IPS-20b (cell line): ENCODE measurements around the gene ARRDC5.
"Not testable (repeated sequence)": the region's sequence is repeated elsewhere in the genome, so short reads cannot be mapped to it uniquely, and the experiment has no call there.

Experiments
- H3K27ac ChIP-seq: one replicate; pipeline ENCODE4 v1.5.1; 2013; ENCODE audit warnings: low read length
- H3K27me3 ChIP-seq: 2 replicates; pipeline ENCODE4 v1.6.1; 2013; ENCODE audit warnings: mild to moderate bottlenecking, low read length, inconsistent platforms; ENCODE audit not compliant: insufficient read depth
- H3K36me3 ChIP-seq: 2 replicates; pipeline ENCODE4 v1.6.1; 2013; ENCODE audit warnings: low read depth, mild to moderate bottlenecking, inconsistent platforms, low read length, moderate library complexity; ENCODE audit not compliant: insufficient read depth
- H3K4me1 ChIP-seq: 2 replicates; pipeline ENCODE4 v1.6.1; 2013; ENCODE audit warnings: mild to moderate bottlenecking, control low read depth, inconsistent platforms, low read length, moderate library complexity; ENCODE audit not compliant: insufficient read depth
- H3K4me3 ChIP-seq: 2 replicates; pipeline ENCODE4 v1.5.1; 2013; ENCODE audit warnings: mild to moderate bottlenecking, low read length, inconsistent platforms
- H3K9ac ChIP-seq: 2 replicates; pipeline ENCODE4 v1.6.1; 2013; ENCODE audit warnings: low read depth, mild to moderate bottlenecking, inconsistent platforms, low read length, moderate library complexity
- H3K9me3 ChIP-seq: 2 replicates; pipeline ENCODE4 v1.6.1; 2013; ENCODE audit warnings: mild to moderate bottlenecking, low read depth, low read length, inconsistent platforms; ENCODE audit not compliant: insufficient read depth

The ARRDC5 gene

DNA sequence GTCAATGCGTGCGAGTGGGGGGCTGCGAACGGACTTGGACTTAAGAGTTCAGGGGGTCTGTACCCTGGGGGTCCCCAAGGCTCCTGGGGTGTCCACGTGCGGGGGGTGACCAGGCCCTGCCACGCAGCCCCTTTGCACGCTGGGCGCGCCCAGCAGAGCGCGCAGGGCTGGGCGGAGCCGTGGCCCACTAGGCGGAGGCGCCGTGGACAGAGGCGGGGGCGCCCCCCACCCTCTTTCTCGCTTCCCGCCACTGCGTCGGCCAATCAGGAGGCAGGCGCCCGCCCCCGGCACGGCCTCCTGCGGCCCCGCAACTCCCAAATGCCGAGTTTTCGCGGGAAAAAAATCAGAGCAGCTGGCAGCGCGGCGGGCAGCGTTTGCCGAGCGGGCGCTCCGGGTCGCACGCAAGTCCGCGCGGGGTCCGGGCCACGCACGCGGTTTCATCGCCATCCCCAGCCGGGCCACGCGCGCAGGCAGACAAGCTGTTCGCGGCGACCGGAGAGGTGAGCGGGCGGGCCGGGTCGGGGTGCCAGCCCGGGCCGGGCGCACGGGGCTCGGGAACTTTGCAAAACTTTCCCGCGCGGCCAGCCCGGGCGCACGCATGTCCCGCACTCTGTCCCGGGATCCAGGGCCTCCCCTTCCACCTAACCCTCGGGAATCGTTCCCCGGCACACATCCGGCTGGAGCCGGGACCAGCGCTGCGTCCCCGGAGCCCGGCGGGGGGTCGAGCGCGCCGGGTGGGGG lies 6.6 kb upstream of the ARRDC5 start, which contains the start of gene UHRF1:
TSS of gene UHRF1 (plus strand) at position 346 of the 741 bp plus-strand sequence. CDS start 1,385 bp downstream, outside the sequence.
- H3K27me3 ChIP-seq: peaks cover 12% of the 10 kb centered on the region; the same call in 1 of the 2 replicates
- peaks cover 39% of the 10 kb centered on the region for H3K36me3 ChIP-seq
- peak within 1 kb of the TSS; percentile 93 for H3K4me3 ChIP-seq
- H3K27ac ChIP-seq: no peak within 1 kb of the TSS
- peak within 1 kb of the TSS; percentile 77 for H3K9ac ChIP-seq
- H3K9me3 ChIP-seq: no peaks in the 10 kb centered on the region
- peaks cover 16% of the 10 kb centered on the region for H3K4me1 ChIP-seq

DNA sequence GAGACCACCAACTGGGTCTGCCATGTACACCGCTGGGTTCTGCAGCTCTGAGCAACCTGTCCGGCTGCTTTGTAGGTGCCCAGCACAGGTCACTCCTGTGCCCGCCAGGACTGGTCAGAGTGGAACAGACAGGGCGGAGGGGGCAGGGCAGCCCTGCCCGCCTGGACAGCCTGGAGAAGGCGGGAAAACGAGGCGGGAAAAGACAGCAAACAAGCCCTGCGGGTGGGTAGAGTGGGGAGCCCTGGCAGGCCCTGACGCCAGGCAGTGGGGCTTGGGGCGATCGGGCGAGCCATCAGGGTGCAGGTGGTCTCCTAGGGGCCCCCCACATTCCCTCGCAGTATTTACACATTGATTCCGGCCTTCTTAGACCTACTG lies 6.1 kb upstream of the ARRDC5 start:
- H3K4me3 ChIP-seq: no peak overlapping the region; the same call in 1 of the 2 replicates
- no peak overlapping the region for H3K27ac ChIP-seq
- H3K4me1 ChIP-seq: peaks cover 16% of the 10 kb centered on the region
- H3K27me3 ChIP-seq: peaks cover 12% of the 10 kb centered on the region; the same call in 1 of the 2 replicates
- H3K9me3 ChIP-seq: no peaks in the 10 kb centered on the region
- peaks cover 34% of the 10 kb centered on the region for H3K36me3 ChIP-seq
- H3K9ac ChIP-seq: peak overlapping the region; percentile 77; the same call in 1 of the 2 replicates

DNA sequence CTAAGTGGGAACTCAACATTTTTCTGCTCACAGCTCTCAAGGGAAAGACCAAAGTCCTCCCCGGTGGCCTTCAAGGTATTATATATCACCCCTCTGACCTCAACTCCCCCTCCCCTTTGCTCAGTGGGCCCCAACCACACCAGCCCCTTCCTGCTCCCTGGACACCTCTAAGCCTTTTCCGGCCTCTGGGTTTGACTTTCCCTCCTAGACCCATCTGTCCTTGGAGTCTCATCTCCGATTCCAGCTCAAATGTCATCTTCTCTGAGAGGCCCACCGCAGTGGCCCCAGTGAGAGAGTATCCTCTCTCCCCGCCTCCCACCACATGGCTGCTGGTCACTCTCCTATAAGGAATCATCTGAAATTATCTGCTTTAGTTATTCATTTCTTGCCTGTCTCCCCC lies 5.7 kb upstream of the ARRDC5 start:
- Histone ChIP-seq H3K4me1 (peaks cover 16% of the 10 kb centered on the region), H3K27ac (no peak overlapping the region), H3K9ac (no peak overlapping the region), H3K27me3 (peaks cover 12% of the 10 kb centered on the region; the same call in 1 of the 2 replicates), H3K9me3 (no peaks in the 10 kb centered on the region), H3K36me3 (peaks cover 29% of the 10 kb centered on the region), H3K4me3 (no peak overlapping the region)

DNA sequence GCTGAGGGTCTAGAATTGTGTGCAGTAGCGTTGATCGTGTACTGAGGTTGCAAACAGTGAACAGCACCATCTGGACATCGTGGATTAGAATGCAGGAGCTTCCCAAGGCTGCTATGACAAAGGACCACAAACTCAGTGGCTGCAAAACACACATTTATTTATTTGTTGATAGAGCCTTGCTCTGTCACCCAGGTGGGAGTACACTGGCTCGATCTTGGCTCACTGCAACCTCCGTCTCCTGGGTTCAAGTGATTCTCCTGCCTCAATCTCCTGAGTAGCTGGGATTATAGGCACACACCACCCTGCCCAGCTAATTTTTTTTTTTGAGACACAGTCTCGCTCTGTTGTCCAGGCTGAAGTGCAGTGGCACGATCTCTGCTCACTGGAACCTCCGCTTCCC lies 4.3 kb upstream of the ARRDC5 start:
- Histone ChIP-seq H3K27ac (no peak overlapping the region), H3K9ac (no peak overlapping the region), H3K4me3 (no peak overlapping the region), H3K9me3 (no peaks in the 10 kb centered on the region), H3K27me3 (peaks cover 12% of the 10 kb centered on the region; the same call in 1 of the 2 replicates), H3K36me3 (peaks cover 15% of the 10 kb centered on the region; the same call in 1 of the 2 replicates), H3K4me1 (peaks cover 16% of the 10 kb centered on the region)

DNA sequence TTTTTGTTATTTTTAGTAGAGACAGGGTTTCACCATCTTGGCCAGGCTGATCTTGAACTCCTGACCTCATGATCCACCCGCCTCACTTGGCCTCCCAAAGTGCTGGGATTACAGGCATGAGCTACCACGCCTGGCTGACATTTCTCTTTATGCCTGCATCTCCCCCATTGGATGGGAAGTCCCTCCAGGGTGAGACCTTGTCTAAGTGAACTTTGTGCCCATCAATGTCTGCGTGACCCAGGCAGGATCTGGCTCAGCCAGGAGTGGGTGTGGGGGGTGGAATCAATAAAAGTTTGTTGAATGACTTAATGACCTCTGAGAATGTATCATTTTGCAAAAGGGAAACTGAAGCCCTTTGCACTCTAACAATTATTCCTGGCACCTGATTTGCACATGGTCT lies 1.8 kb upstream of the ARRDC5 start:
- Histone ChIP-seq H3K4me3 (no peak overlapping the region), H3K27me3 (peaks cover 12% of the 10 kb centered on the region; the same call in 1 of the 2 replicates)

DNA sequence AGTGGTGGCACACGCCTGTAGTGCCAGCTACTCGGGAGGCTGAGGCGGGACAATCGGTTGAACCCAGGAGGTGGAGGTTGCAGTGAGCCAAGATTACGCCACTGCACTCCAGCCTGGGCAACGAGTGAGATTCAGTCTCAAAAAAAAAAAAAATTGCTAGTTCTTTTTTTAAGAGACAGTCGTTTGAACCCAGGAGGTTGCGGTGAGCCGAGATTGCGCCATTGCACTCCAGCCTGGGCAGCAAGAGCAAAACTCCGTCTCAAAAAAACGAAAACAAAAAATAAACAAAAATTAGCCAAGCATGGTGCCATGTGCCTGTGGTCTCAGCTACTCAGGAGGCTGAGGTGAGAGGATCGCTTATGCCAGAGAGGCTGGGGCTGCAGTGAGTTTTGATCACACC lies 1.8 kb downstream of the ARRDC5 start:
- H3K4me1 ChIP-seq, H3K36me3 ChIP-seq, H3K4me3 ChIP-seq, H3K9me3 ChIP-seq, H3K9ac ChIP-seq, H3K27ac ChIP-seq: not testable (repeated sequence)
- peaks cover 13% of the 10 kb centered on the region for H3K27me3 ChIP-seq

More for the DNA sequence above, 1.8 kb upstream of the ARRDC5 start:
- peaks cover 6% of the 10 kb centered on the region for H3K4me1 ChIP-seq
- no peaks in the 10 kb centered on the region for H3K9me3 ChIP-seq
- H3K36me3 ChIP-seq: no peaks in the 10 kb centered on the region
- H3K9ac ChIP-seq: no peak overlapping the region
- no peak overlapping the region for H3K27ac ChIP-seq

DNA sequence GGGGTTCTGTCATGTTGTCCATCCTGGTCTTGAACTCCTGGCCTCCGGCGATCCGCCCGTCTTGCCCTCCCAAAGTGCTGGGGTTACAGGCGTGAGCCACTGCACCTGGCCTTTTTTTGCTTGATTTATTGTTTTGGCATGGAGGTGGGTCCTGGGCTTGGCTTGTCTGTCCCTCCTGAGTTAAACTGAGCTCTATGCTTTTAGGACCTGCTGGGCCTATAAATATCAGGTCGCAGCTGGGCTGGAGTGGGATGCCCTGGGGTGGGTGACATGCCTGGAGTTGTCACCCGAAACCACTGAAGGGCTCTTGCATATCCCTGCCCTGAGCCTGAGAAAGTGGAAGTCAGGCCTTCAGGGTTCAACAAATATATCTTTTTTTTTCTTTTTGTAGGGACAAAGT lies 5.5 kb downstream of the ARRDC5 start:
- no peak overlapping the region for H3K4me3 ChIP-seq

DNA sequence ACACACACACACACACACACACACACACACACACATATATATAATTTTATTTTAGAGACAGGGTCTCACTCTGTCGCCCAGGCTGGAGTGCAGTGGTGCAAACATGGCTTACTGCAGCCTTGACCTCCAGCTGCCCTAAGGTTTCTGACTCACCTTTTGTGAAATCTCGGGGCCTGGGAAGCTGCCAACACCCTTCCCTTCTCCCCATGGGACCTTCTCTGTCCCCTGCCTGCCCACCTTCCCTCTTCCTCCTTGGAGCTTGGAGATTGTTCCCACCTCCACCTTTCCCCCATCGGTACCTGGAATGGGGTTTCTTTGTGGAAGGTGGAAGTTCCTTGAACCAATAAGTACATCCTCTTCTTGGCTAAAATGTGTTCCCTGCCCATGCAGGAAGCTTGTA lies 6.3 kb downstream of the ARRDC5 start:
- Histone ChIP-seq H3K27ac (no peak overlapping the region), H3K9ac (no peak overlapping the region), H3K9me3 (no peaks in the 10 kb centered on the region), H3K36me3 (no peaks in the 10 kb centered on the region), H3K4me1 (no peaks in the 10 kb centered on the region), H3K4me3 (no peak overlapping the region), H3K27me3 (peaks cover 26% of the 10 kb centered on the region)

More for the DNA sequence above, 5.5 kb downstream of the ARRDC5 start:
- Histone ChIP-seq H3K27ac (no peak overlapping the region), H3K36me3 (no peaks in the 10 kb centered on the region), H3K4me1 (no peaks in the 10 kb centered on the region), H3K27me3 (peaks cover 23% of the 10 kb centered on the region), H3K9me3 (no peaks in the 10 kb centered on the region), H3K9ac (no peak overlapping the region)

DNA sequence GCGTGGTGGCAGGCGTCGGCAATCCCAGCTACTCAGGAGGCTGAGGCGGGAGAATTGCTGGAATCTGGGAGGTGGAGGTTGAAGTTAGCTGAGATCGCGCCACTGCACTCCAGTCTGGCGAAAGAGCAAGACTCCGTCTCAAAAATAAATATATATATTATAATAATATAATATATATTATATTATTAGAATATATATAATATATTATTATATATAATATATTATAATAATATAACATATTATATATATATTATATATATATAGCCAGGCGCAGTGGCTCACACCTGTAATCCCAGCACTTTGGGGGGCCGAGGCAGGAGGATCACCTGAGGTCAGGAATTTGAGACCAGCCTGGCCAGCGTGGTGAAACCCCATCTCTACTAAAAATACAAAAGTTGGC lies 9.7 kb downstream of the ARRDC5 start:
- H3K27ac ChIP-seq, H3K36me3 ChIP-seq, H3K9ac ChIP-seq, H3K4me3 ChIP-seq, H3K4me1 ChIP-seq, H3K9me3 ChIP-seq: not testable (repeated sequence)
- peaks cover 36% of the 10 kb centered on the region for H3K27me3 ChIP-seq

DNA sequence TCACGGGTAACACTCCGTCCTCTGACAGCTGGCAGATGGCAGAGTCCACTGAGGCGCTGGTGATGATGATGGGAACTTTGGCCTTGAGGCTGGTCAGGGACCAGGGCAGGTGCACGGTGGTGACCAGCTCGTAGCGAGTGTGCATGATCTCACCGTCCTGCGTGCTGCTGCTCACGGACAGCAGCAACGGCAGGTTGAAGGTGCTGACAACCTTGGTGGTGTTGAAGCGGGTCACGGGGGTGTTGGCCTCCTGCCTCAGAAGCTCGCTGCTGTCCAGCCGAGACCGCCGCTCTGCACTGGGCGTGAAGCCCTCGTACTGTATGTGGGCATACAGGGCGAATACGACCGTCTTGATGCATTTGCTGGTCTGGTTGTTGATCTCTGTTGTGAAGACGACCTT lies 11.6 kb downstream of the ARRDC5 start:
- H3K4me1 ChIP-seq: no peaks in the 10 kb centered on the region

DNA sequence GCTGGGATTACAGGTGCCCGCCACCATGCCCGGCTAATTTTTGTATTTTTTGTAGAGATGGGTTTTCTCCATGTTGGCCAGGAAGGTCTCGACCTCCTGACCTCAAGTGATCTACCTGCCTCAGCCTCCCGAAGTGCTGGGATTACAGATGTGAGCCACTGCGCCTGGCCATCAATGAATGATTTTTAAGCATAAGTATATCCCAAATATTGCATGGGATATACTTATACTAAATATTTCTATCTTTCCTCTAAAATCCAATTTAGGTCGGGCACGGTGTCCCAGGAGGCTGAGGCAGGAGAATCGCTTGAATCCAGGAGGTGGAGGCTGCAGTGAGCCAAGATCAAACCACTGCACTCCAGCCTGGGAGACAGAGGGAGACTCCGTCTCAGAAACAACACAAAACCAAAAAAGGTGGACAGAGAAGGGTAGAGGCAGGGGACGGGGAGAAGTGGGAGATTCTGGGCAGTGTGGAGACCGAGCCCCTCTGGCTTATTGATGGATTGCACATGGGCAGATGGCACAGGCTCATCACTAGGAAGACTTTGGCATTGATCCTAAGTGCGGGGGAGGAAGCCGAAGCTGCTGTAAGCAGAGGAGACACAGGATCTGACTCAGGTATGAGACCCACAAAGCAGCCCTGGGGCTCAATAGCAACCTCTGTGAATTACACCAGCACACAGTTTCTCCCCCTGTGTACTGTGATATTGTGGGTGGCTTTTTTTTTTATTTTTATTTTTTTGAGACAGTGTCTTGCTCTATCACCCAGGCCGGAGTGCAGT lies 13.5 kb downstream of the ARRDC5 start:
- Histone ChIP-seq H3K4me3 (no peak overlapping the region), H3K4me1 (no peaks in the 10 kb centered on the region), H3K27me3 (peaks cover 13% of the 10 kb centered on the region), H3K36me3 (no peaks in the 10 kb centered on the region), H3K27ac (no peak overlapping the region), H3K9ac (no peak overlapping the region), H3K9me3 (no peaks in the 10 kb centered on the region)

More for the DNA sequence above, 11.6 kb downstream of the ARRDC5 start:
- no peak overlapping the region for H3K27ac ChIP-seq
- no peaks in the 10 kb centered on the region for H3K36me3 ChIP-seq
- H3K9ac ChIP-seq: no peak overlapping the region
- peaks cover 23% of the 10 kb centered on the region for H3K27me3 ChIP-seq
- no peaks in the 10 kb centered on the region for H3K9me3 ChIP-seq
- no peak overlapping the region for H3K4me3 ChIP-seq

DNA sequence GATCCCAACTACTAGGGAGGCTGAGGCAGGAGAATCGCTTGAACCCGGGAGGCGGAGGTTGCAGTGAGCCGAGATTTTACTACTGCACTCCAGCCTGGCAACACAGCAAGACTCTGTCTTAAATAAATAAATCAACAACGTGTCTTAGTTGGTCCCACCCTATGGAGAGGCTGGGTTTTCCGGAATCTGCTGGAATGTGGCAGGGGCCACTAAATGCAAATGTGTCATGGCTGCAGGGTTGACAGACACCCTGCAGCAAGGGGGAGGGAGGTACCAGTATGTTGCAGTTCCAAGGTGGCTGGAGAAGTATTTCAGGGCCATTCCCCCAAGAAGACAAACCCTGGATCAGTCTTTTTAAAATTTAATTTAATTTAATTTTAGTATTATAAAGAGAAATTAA lies 14.9 kb downstream of the ARRDC5 start:
- H3K27me3 ChIP-seq: peaks cover 13% of the 10 kb centered on the region
- not testable (repeated sequence) for H3K4me1 ChIP-seq, H3K36me3 ChIP-seq, H3K9ac ChIP-seq, H3K9me3 ChIP-seq, H3K4me3 ChIP-seq, H3K27ac ChIP-seq
